SK-N-SH treated with all-trans-retinoic acid at 6 μM for 48 hours (cell line): ENCODE results near the gene SCYL1.
A peak's percentile ranks its signal among the peaks of the same experiment; 100 is the strongest.

Experiments used
- ATAC-seq: fragments of 200-7000 bp; cut with Tn5 transposase; 3 replicates; pipeline ENCODE4 v1.9.1; 2020; ENCODE audit warnings: mild to moderate bottlenecking, moderate library complexity
- ARNTL ChIP-seq: fragments of 450-650 bp; formaldehyde crosslinking; IDR thresholded peaks from 2 replicates; pipeline ENCODE4 v1.5.0; 2020; ENCODE audit warnings: low read depth, mild to moderate bottlenecking, moderate library complexity, borderline replicate concordance
- BACH2 ChIP-seq: fragments of 250-450 bp; sonication (Bioruptor Pico); IDR thresholded peaks from 2 replicates; pipeline ENCODE4 v1.9.0; 2021; ENCODE audit warnings: mild to moderate bottlenecking, borderline replicate concordance
- CSDC2 ChIP-seq: fragments of 250-450 bp; sonication (Bioruptor Pico); IDR thresholded peaks from 2 replicates; pipeline ENCODE4 v1.5.0; 2020; ENCODE audit warnings: mild to moderate bottlenecking, moderate library complexity
- ESRRG ChIP-seq: fragments of 250-450 bp; sonication (Bioruptor Pico); IDR thresholded peaks from 2 replicates; pipeline ENCODE4 v1.6.1; 2021; ENCODE audit warnings: mild to moderate bottlenecking
- GLIS3 ChIP-seq: fragments of 250-450 bp; sonication (Bioruptor Pico); IDR thresholded peaks from 2 replicates; pipeline ENCODE4 v1.5.0; 2020; ENCODE audit warnings: mild to moderate bottlenecking, moderate library complexity
- ISL1 ChIP-seq: fragments of 250-450 bp; sonication (Bioruptor Pico); IDR thresholded peaks from 2 replicates; pipeline ENCODE4 v2.1.2; 2022; ENCODE audit warnings: mild to moderate bottlenecking, moderate library complexity
- OSR1 ChIP-seq: fragments of 250-450 bp; sonication (Bioruptor Pico); IDR thresholded peaks from 2 replicates; pipeline ENCODE4 v1.8.0; 2022; ENCODE audit warnings: moderate library complexity, mild to moderate bottlenecking, inconsistent platforms
- RARB ChIP-seq: fragments of 250-450 bp; sonication (Bioruptor Pico); IDR thresholded peaks from 2 replicates; pipeline ENCODE4 v1.8.0; 2021; ENCODE audit warnings: mild to moderate bottlenecking, moderate library complexity
- TOX ChIP-seq: fragments of 250-450 bp; sonication (Bioruptor Pico); IDR thresholded peaks from 2 replicates; pipeline ENCODE4 v1.8.0; 2021; ENCODE audit warnings: mild to moderate bottlenecking, moderate library complexity, borderline replicate concordance
- ZC3H10 ChIP-seq: fragments of 250-450 bp; sonication (Bioruptor Pico); IDR thresholded peaks from 2 replicates; pipeline ENCODE4 v1.5.1; 2021; ENCODE audit warnings: mild to moderate bottlenecking, moderate library complexity
- ZFP3 ChIP-seq: fragments of 250-450 bp; sonication (Bioruptor Pico); IDR thresholded peaks from 2 replicates; pipeline ENCODE4 v1.5.0; 2020; ENCODE audit warnings: mild to moderate bottlenecking, moderate library complexity
- ZFP30 ChIP-seq: fragments of 450-650 bp; formaldehyde crosslinking; IDR thresholded peaks from 2 replicates; pipeline ENCODE4 v1.5.0; 2022; ENCODE audit warnings: mild to moderate bottlenecking, moderate library complexity
- ZNF565 ChIP-seq: fragments of 450-650 bp; formaldehyde crosslinking; conservative IDR thresholded peaks from 2 replicates; pipeline ENCODE4 v1.5.0; 2020; ENCODE audit warnings: low read depth, mild to moderate bottlenecking, moderate library complexity
- ZNF70 ChIP-seq: fragments of 450-650 bp; formaldehyde crosslinking; IDR thresholded peaks from 2 replicates; pipeline ENCODE4 v1.5.0; 2020; ENCODE audit warnings: mild to moderate bottlenecking, moderate library complexity
- ZNF8 ChIP-seq: fragments of 450-650 bp; formaldehyde crosslinking; IDR thresholded peaks from 2 replicates; pipeline ENCODE4 v1.5.0; 2020; ENCODE audit warnings: mild to moderate bottlenecking, moderate library complexity
- TF ChIP-seq, protein P1 (sequence below): fragments of 250-450 bp; sonication (Bioruptor Pico); IDR thresholded peaks from 2 replicates; pipeline ENCODE4 v1.5.1; 2020; ENCODE audit warnings: low read depth, mild to moderate bottlenecking, moderate library complexity
- TF ChIP-seq, protein P2 (sequence below): fragments of 250-450 bp; sonication (Bioruptor Pico); IDR thresholded peaks from 2 replicates; pipeline ENCODE4 v1.8.0; 2020; ENCODE audit warnings: mild to moderate bottlenecking, moderate library complexity, borderline replicate concordance
- TF ChIP-seq, protein P3 (sequence below): fragments of 250-450 bp; sonication (Bioruptor Pico); IDR thresholded peaks from 2 replicates; pipeline ENCODE4 v1.8.0; 2021; ENCODE audit warnings: low read depth, mild to moderate bottlenecking, moderate library complexity, borderline replicate concordance
- TF ChIP-seq, protein P4 (sequence below): fragments of 250-450 bp; sonication (Bioruptor Pico); IDR thresholded peaks from 2 replicates; pipeline ENCODE4 v1.5.1; 2021; ENCODE audit warnings: mild to moderate bottlenecking, moderate library complexity
- TF ChIP-seq, protein P5 (sequence below): fragments of 250-450 bp; sonication (Bioruptor Pico); IDR thresholded peaks from 2 replicates; pipeline ENCODE4 v1.5.0; 2020; ENCODE audit warnings: mild to moderate bottlenecking, moderate library complexity

Gene SCYL1

DNA sequence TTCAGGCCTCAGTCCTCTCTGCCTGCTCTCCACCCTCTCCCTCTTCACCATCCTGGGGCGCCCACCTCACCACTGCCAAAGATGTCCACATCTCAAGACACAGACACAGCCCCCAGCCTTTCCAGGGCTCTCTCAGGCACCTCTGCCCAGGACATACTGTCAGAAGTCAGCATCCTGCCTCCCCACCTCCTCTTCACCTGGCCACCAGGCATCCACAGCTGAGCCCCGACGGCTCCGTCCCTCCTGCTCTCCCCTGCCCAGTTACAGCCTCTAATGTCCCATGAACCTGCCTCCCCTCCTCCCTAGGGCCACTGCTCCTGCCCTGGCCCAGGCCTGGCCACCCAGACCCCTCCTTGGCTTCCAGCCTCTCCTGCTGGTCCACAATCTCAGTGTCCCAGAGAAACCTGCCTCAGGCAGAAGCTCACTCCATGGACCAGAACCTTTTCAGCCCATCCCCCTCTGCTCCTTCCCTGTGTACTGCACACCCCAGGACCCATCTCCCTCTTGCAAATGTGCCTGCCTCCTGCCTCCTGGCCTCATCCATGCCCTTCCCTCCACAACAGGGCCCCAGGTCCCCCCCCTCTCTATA lies 30.1 kb downstream of the SCYL1 start:
- TF ChIP-seq TOX (CRISPR knock-in tag) = no peak
- no peak for TF ChIP-seq ESRRG (CRISPR knock-in tag)
- no peak for TF ChIP-seq OSR1 (CRISPR knock-in tag)
- TF ChIP-seq ARNTL (CRISPR knock-in tag) = no peak
- no peak for TF ChIP-seq CSDC2 (CRISPR knock-in tag)
- TF ChIP-seq, protein P1, sequence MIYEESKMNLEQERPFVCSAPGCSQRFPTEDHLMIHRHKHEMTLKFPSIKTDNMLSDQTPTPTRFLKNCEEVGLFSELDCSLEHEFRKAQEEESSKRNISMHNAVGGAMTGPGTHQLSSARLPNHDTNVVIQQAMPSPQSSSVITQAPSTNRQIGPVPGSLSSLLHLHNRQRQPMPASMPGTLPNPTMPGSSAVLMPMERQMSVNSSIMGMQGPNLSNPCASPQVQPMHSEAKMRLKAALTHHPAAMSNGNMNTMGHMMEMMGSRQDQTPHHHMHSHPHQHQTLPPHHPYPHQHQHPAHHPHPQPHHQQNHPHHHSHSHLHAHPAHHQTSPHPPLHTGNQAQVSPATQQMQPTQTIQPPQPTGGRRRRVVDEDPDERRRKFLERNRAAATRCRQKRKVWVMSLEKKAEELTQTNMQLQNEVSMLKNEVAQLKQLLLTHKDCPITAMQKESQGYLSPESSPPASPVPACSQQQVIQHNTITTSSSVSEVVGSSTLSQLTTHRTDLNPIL (CRISPR knock-in tag) = no peak
- no peak for TF ChIP-seq ZNF565 (CRISPR knock-in tag)
- TF ChIP-seq ISL1 = no peak
- TF ChIP-seq, protein P2, sequence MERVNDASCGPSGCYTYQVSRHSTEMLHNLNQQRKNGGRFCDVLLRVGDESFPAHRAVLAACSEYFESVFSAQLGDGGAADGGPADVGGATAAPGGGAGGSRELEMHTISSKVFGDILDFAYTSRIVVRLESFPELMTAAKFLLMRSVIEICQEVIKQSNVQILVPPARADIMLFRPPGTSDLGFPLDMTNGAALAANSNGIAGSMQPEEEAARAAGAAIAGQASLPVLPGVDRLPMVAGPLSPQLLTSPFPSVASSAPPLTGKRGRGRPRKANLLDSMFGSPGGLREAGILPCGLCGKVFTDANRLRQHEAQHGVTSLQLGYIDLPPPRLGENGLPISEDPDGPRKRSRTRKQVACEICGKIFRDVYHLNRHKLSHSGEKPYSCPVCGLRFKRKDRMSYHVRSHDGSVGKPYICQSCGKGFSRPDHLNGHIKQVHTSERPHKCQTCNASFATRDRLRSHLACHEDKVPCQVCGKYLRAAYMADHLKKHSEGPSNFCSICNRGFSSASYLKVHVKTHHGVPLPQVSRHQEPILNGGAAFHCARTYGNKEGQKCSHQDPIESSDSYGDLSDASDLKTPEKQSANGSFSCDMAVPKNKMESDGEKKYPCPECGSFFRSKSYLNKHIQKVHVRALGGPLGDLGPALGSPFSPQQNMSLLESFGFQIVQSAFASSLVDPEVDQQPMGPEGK (CRISPR knock-in tag) = no peak
- no peak for TF ChIP-seq RARB (CRISPR knock-in tag)
- no peak for TF ChIP-seq ZNF70 (CRISPR knock-in tag)
- no peak for TF ChIP-seq GLIS3 (CRISPR knock-in tag)
- TF ChIP-seq, protein P3, sequence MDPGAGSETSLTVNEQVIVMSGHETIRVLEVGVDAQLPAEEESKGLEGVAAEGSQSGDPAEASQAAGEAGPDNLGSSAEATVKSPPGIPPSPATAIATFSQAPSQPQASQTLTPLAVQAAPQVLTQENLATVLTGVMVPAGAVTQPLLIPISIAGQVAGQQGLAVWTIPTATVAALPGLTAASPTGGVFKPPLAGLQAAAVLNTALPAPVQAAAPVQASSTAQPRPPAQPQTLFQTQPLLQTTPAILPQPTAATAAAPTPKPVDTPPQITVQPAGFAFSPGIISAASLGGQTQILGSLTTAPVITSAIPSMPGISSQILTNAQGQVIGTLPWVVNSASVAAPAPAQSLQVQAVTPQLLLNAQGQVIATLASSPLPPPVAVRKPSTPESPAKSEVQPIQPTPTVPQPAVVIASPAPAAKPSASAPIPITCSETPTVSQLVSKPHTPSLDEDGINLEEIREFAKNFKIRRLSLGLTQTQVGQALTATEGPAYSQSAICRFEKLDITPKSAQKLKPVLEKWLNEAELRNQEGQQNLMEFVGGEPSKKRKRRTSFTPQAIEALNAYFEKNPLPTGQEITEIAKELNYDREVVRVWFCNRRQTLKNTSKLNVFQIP = no peak
- TF ChIP-seq ZNF8 (CRISPR knock-in tag) = no peak
- no peak for TF ChIP-seq ZC3H10 (CRISPR knock-in tag)
- TF ChIP-seq, protein P4, sequence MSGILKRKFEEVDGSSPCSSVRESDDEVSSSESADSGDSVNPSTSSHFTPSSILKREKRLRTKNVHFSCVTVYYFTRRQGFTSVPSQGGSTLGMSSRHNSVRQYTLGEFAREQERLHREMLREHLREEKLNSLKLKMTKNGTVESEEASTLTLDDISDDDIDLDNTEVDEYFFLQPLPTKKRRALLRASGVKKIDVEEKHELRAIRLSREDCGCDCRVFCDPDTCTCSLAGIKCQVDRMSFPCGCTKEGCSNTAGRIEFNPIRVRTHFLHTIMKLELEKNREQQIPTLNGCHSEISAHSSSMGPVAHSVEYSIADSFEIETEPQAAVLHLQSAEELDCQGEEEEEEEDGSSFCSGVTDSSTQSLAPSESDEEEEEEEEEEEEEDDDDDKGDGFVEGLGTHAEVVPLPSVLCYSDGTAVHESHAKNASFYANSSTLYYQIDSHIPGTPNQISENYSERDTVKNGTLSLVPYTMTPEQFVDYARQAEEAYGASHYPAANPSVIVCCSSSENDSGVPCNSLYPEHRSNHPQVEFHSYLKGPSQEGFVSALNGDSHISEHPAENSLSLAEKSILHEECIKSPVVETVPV (CRISPR knock-in tag) = no peak
- no peak for TF ChIP-seq BACH2 (CRISPR knock-in tag)
- TF ChIP-seq, protein P5, sequence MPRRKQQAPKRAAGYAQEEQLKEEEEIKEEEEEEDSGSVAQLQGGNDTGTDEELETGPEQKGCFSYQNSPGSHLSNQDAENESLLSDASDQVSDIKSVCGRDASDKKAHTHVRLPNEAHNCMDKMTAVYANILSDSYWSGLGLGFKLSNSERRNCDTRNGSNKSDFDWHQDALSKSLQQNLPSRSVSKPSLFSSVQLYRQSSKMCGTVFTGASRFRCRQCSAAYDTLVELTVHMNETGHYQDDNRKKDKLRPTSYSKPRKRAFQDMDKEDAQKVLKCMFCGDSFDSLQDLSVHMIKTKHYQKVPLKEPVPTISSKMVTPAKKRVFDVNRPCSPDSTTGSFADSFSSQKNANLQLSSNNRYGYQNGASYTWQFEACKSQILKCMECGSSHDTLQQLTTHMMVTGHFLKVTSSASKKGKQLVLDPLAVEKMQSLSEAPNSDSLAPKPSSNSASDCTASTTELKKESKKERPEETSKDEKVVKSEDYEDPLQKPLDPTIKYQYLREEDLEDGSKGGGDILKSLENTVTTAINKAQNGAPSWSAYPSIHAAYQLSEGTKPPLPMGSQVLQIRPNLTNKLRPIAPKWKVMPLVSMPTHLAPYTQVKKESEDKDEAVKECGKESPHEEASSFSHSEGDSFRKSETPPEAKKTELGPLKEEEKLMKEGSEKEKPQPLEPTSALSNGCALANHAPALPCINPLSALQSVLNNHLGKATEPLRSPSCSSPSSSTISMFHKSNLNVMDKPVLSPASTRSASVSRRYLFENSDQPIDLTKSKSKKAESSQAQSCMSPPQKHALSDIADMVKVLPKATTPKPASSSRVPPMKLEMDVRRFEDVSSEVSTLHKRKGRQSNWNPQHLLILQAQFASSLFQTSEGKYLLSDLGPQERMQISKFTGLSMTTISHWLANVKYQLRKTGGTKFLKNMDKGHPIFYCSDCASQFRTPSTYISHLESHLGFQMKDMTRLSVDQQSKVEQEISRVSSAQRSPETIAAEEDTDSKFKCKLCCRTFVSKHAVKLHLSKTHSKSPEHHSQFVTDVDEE = no peak
- TF ChIP-seq ZFP3 = no peak
- TF ChIP-seq ZFP30 (CRISPR knock-in tag) = no peak
- TF ChIP-seq, all 23 proteins: peak for 0
- ATAC-seq = no peak

DNA sequence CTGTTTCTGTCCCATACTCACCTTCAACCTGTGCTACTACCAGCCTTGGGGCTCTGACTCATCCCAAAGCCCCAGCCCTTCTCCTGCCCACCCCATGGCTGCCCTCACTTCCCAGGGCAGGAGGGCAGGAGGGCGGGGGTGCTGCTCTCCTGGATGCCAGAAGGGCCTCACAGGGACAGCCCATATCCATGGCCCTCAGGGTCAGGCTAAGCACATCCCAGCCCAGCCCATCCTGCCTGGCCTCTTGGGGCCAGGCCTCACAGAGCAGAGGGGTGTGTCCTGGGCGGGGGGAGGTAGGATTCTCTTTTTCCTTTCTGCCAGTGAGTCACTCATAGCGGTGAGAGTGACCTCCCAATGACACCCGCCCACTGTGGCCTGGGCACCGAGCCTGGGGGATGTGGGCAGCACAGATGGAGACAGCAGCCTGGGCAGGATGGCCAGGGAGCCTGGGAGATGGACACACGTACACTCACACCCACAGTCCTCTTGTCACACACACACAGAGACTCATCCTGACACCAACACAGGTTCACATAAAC lies 30.9 kb downstream of the SCYL1 start:
- peak; percentile 50 for ATAC-seq
- no peak for TF ChIP-seq ZC3H10 (CRISPR knock-in tag)
- TF ChIP-seq, protein P2 (CRISPR knock-in tag) = 0 out of 2 replicates have a peak, but pooled peaks have one; percentile 8
